Measurements from ENCODE around the gene PDCD10.
A peak's percentile ranks its signal among the peaks of the same experiment; 100 is the strongest.

The PDCD10 gene

DNA sequence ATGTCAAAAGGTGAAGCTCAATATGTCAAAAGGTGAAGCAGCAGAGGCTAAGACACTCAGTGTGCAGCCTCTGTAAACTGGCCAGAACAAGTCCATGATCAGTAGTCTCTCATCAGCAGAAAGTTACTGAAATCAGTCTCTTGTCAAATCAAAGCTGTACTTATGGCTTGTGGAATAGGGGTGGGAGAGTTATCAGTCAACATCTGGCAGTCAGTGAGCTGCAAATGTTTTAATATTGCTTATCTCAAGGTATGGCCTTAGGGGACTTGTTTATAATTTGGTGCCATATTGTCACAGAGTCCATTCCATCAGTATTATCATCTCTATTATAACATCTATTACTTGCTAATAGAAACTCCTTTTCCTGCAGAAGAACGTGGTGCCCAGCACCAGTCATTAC lies 66.0 kb downstream of the PDCD10 start:
- TF ChIP-seq SPI1 (IDR thresholded peaks at IDR 0.05; ENCODE audit: borderline replicate concordance, low read depth) (no peak), POLR2AphosphoS5 (IDR thresholded peaks at IDR 0.05; ENCODE audit: low read depth) (no peak; the same call in 1 of the 2 replicates), GABPA (IDR thresholded peaks at IDR 0.05; ENCODE audit: low read depth) (no peak)
- TF ChIP-seq, protein P1, sequence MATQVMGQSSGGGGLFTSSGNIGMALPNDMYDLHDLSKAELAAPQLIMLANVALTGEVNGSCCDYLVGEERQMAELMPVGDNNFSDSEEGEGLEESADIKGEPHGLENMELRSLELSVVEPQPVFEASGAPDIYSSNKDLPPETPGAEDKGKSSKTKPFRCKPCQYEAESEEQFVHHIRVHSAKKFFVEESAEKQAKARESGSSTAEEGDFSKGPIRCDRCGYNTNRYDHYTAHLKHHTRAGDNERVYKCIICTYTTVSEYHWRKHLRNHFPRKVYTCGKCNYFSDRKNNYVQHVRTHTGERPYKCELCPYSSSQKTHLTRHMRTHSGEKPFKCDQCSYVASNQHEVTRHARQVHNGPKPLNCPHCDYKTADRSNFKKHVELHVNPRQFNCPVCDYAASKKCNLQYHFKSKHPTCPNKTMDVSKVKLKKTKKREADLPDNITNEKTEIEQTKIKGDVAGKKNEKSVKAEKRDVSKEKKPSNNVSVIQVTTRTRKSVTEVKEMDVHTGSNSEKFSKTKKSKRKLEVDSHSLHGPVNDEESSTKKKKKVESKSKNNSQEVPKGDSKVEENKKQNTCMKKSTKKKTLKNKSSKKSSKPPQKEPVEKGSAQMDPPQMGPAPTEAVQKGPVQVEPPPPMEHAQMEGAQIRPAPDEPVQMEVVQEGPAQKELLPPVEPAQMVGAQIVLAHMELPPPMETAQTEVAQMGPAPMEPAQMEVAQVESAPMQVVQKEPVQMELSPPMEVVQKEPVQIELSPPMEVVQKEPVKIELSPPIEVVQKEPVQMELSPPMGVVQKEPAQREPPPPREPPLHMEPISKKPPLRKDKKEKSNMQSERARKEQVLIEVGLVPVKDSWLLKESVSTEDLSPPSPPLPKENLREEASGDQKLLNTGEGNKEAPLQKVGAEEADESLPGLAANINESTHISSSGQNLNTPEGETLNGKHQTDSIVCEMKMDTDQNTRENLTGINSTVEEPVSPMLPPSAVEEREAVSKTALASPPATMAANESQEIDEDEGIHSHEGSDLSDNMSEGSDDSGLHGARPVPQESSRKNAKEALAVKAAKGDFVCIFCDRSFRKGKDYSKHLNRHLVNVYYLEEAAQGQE (IDR thresholded peaks at IDR 0.05; ENCODE audit: insufficient replicate concordance, low read depth), result no peak
- TF ChIP-seq, protein P2, sequence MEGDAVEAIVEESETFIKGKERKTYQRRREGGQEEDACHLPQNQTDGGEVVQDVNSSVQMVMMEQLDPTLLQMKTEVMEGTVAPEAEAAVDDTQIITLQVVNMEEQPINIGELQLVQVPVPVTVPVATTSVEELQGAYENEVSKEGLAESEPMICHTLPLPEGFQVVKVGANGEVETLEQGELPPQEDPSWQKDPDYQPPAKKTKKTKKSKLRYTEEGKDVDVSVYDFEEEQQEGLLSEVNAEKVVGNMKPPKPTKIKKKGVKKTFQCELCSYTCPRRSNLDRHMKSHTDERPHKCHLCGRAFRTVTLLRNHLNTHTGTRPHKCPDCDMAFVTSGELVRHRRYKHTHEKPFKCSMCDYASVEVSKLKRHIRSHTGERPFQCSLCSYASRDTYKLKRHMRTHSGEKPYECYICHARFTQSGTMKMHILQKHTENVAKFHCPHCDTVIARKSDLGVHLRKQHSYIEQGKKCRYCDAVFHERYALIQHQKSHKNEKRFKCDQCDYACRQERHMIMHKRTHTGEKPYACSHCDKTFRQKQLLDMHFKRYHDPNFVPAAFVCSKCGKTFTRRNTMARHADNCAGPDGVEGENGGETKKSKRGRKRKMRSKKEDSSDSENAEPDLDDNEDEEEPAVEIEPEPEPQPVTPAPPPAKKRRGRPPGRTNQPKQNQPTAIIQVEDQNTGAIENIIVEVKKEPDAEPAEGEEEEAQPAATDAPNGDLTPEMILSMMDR (IDR thresholded peaks at IDR 0.05; ENCODE audit: insufficient read depth, low read length), result no peak
- no peak for DNase-seq (ENCODE audit: low read depth in 1 of 2, low spot score in 1 of 2)
- Histone ChIP-seq H3K27me3 (ENCODE audit: insufficient read depth, poor library complexity, severe bottlenecking) (no peaks in the 10 kb centered on the region), H3K27ac (replicated peaks) (no peak overlapping the region), H3K4me3 (replicated peaks; ENCODE audit: insufficient read depth, low read length) (no peak overlapping the region)

DNA sequence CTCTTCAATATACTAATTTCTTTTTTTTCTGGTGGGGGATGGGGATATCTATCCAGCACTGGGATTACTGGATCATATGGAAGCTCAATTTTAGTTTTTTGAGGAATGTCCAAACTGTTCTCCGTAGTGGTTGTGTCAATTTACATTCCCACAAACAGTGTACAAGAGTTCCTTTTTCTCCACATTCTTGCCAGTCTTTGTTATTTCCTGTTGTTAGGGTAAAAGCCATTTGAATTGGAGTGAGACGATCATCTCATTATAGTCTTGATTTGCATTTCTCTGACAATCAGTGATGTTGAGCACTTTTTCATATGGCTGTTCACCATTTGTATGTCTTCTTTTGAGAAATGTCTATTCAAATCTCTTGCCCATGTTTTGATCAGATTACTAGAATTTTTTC lies 68.1 kb downstream of the PDCD10 start:
- no peak overlapping the region for H3K4me3 ChIP-seq (replicated peaks; ENCODE audit: insufficient read depth, low read length)
- no peaks in the 10 kb centered on the region for H3K27me3 ChIP-seq (ENCODE audit: insufficient read depth, poor library complexity, severe bottlenecking)
- TF ChIP-seq POLR2AphosphoS5 (IDR thresholded peaks at IDR 0.05; ENCODE audit: low read depth) (no peak), GABPA (IDR thresholded peaks at IDR 0.05; ENCODE audit: low read depth) (no peak), SPI1 (IDR thresholded peaks at IDR 0.05; ENCODE audit: borderline replicate concordance, low read depth) (no peak)
- TF ChIP-seq, protein P2 (IDR thresholded peaks at IDR 0.05; ENCODE audit: insufficient read depth, low read length), result no peak
- TF ChIP-seq, protein P1 (IDR thresholded peaks at IDR 0.05; ENCODE audit: insufficient replicate concordance, low read depth), result no peak
- H3K27ac ChIP-seq (replicated peaks), result no peak overlapping the region
- no peak for DNase-seq (ENCODE audit: low read depth in 1 of 2, low spot score in 1 of 2)

DNA sequence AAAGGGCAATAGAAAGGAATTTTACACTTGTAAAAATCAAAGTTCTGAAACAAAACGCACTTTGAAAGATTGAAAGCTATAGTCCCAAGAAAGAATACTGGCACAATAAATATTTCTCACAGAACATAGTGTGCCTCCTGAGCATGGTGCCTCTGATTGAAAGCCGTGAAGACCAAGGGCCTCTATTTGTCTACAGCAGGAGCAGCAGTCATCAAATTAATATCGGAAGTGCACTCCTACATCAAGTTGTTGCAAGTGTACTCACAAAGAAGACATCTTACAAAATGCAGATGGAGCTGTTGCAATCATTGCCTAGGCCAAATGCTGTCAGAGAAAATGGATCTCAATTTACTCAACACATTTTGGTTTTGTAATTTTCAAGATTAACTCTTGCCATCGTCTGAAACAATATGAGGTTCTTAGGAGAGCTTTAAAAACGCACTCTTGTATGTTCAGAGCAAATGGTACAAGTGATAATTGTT lies 71.7 kb downstream of the PDCD10 start:
- DNase-seq (ENCODE audit: low read depth in 1 of 2, low spot score in 1 of 2), result peak; percentile 41 to 57
- Histone ChIP-seq H3K4me3 (replicated peaks; ENCODE audit: insufficient read depth, low read length) (no peak overlapping the region), H3K27ac (replicated peaks) (no peak overlapping the region), H3K27me3 (ENCODE audit: insufficient read depth, poor library complexity, severe bottlenecking) (no peaks in the 10 kb centered on the region)
- TF ChIP-seq, protein P1 (IDR thresholded peaks at IDR 0.05; ENCODE audit: insufficient replicate concordance, low read depth), result no peak
- no peak for TF ChIP-seq GABPA (IDR thresholded peaks at IDR 0.05; ENCODE audit: low read depth)
- no peak for TF ChIP-seq SPI1 (IDR thresholded peaks at IDR 0.05; ENCODE audit: borderline replicate concordance, low read depth)
- TF ChIP-seq, protein P2 (IDR thresholded peaks at IDR 0.05; ENCODE audit: insufficient read depth, low read length), result no peak

All from HL-60 (cell line).